K562 (cell line): ENCODE data around the gene INTS13. TPM values are rescaled to one million over a fixed set of nuclear protein-coding genes. Genes with fewer than 3 reads are reported as not detected.

ENCODE experiments used
- CHAMP1 ChIP-seq: fragments of 450-650 bp; IDR thresholded peaks from 2 replicates; pipeline ENCODE4 v1.6.1; 2016; ENCODE audit warnings: mild to moderate bottlenecking
- CREB1 ChIP-seq, 2 experiments: sonication (generic) in 1 of 2; formaldehyde crosslinking in 1 of 2; IDR thresholded peaks; 2 replicates each; pipeline versions ENCODE4 v1.6.1 to v1.8.0; 2012 to 2022; ENCODE audit warnings: inconsistent platforms in 1 of 2, mild to moderate bottlenecking in 1 of 2, missing genetic modification reagents in 1 of 2, moderate library complexity in 1 of 2
- ELF2 ChIP-seq: fragments of 250-450 bp; sonication (Bioruptor Pico); IDR thresholded peaks from 2 replicates; pipeline ENCODE4 v1.5.0; 2021; ENCODE audit warnings: mild to moderate bottlenecking
- MBD1 ChIP-seq: fragments of 250-450 bp; sonication (Bioruptor Pico); IDR thresholded peaks from 2 replicates; pipeline ENCODE4 v1.8.0; 2022; ENCODE audit warnings: inconsistent platforms
- MYBL2 ChIP-seq, 2 experiments: fragments of 450-650 bp in 1 of 2; sonication (generic) in 1 of 2; formaldehyde crosslinking in 1 of 2; IDR thresholded peaks; 2 replicates each; pipeline versions ENCODE4 v1.6.1 to v1.8.1; 2017 to 2022; ENCODE audit warnings: borderline replicate concordance in 1 of 2, inconsistent platforms in 1 of 2, low read depth in 1 of 2, mild to moderate bottlenecking in 1 of 2, missing genetic modification reagents in 1 of 2, moderate library complexity in 1 of 2
- NCOA1 ChIP-seq: fragments of 450-650 bp; IDR thresholded peaks from 2 replicates; pipeline ENCODE4 v1.6.1; 2016; ENCODE audit warnings: low read depth
- NONO ChIP-seq, 2 experiments: fragments of 200-400 bp in 1 of 2; fragments of 450-650 bp in 1 of 2; formaldehyde crosslinking in 1 of 2; IDR thresholded peaks; 2 replicates each; pipeline ENCODE4 v1.6.1; 2017; ENCODE audit warnings: low read depth in 2 of 2, mild to moderate bottlenecking in 2 of 2, moderate library complexity in 2 of 2, low read length in 1 of 2
- SMAD1 ChIP-seq: fragments of 150-350 bp; IDR thresholded peaks from 2 replicates; pipeline ENCODE4 v1.6.1; 2014; ENCODE audit warnings: low read length, low read depth; ENCODE audit not compliant: partially characterized antibody
- SREBF2 ChIP-seq: sonication (generic); formaldehyde crosslinking; IDR thresholded peaks from 2 replicates; pipeline ENCODE4 v1.4.0; 2020; ENCODE audit warnings: mild to moderate bottlenecking, missing genetic modification reagents
- XRCC4 ChIP-seq: IDR thresholded peaks from one replicate; pipeline ENCODE4 v1.6.1; 2011; ENCODE audit not compliant: insufficient read depth, insufficient read length; ENCODE audit errors: extremely low read depth
- ZNF263 ChIP-seq: sonication (generic); formaldehyde crosslinking; IDR thresholded peaks from 2 replicates; pipeline ENCODE4 v1.8.0; 2022; ENCODE audit warnings: mild to moderate bottlenecking, missing genetic modification reagents, borderline replicate concordance
- ZNF717 ChIP-seq: fragments of 250-450 bp; sonication (Bioruptor Pico); IDR thresholded peaks from 2 replicates; pipeline ENCODE4 v1.5.0; 2021
- ZNF764 ChIP-seq: fragments of 250-450 bp; sonication (Bioruptor Pico); IDR thresholded peaks from 2 replicates; pipeline ENCODE4 v1.4.0; 2020; ENCODE audit warnings: low read depth, mild to moderate bottlenecking, moderate library complexity
- polyA plus RNA-seq, 8 experiments: library from polyadenylated mRNA; depleted of rRNA in 4 of 8; stranded (reverse) in 5 of 8; unstranded in 3 of 8; fragments of >200 nt; fragmentation: Nextera tagmentation in 2 of 8; fragmentation: Illumina TruSeq in 1 of 8; extraction: Ambion mirVana in 2 of 8; extraction: Trizol in 1 of 8; gene quantifications; 2 replicates each; pipeline versions ENCODE4 v1.2.1 to v1.2.3, GENCODE V29; 2011 to 2014; ENCODE audit warnings: inconsistent platforms in 1 of 8, missing spikeins in 1 of 8
- total RNA-seq, 7 experiments: library from RNA; depleted of rRNA in 6 of 7; stranded (reverse); fragments of >200 nt in 6 of 7; fragmentation: Illumina TruSeq in 2 of 7; extraction: Trizol in 2 of 7; gene quantifications; 2 replicates each; pipeline versions ENCODE4 v1.2.1 to v1.2.3, GENCODE V29; 2011 to 2021; ENCODE audit warnings: low replicate concordance in 1 of 7
- TF ChIP-seq, protein P1 (sequence below): fragments of 200-800 bp; sonication (Bioruptor generic); IDR thresholded peaks from 2 replicates; pipeline ENCODE4 v1.6.1; 2016; ENCODE audit warnings: missing genetic modification characterization, missing compliant biosample characterization
- TF ChIP-seq, protein P2 (sequence below): sonication (generic); formaldehyde crosslinking; IDR thresholded peaks from 2 replicates; pipeline ENCODE4 v1.8.1; 2023; ENCODE audit warnings: mild to moderate bottlenecking, missing genetic modification reagents

The INTS13 gene
- total and polyA plus RNA-seq, 9 of the 15 experiments (the other 6 are each of a cell fraction or from before 2014, with no cell fraction given) = 48.3 to 91.8 (median 78.1) TPM

- TF ChIP-seq, protein P1, sequence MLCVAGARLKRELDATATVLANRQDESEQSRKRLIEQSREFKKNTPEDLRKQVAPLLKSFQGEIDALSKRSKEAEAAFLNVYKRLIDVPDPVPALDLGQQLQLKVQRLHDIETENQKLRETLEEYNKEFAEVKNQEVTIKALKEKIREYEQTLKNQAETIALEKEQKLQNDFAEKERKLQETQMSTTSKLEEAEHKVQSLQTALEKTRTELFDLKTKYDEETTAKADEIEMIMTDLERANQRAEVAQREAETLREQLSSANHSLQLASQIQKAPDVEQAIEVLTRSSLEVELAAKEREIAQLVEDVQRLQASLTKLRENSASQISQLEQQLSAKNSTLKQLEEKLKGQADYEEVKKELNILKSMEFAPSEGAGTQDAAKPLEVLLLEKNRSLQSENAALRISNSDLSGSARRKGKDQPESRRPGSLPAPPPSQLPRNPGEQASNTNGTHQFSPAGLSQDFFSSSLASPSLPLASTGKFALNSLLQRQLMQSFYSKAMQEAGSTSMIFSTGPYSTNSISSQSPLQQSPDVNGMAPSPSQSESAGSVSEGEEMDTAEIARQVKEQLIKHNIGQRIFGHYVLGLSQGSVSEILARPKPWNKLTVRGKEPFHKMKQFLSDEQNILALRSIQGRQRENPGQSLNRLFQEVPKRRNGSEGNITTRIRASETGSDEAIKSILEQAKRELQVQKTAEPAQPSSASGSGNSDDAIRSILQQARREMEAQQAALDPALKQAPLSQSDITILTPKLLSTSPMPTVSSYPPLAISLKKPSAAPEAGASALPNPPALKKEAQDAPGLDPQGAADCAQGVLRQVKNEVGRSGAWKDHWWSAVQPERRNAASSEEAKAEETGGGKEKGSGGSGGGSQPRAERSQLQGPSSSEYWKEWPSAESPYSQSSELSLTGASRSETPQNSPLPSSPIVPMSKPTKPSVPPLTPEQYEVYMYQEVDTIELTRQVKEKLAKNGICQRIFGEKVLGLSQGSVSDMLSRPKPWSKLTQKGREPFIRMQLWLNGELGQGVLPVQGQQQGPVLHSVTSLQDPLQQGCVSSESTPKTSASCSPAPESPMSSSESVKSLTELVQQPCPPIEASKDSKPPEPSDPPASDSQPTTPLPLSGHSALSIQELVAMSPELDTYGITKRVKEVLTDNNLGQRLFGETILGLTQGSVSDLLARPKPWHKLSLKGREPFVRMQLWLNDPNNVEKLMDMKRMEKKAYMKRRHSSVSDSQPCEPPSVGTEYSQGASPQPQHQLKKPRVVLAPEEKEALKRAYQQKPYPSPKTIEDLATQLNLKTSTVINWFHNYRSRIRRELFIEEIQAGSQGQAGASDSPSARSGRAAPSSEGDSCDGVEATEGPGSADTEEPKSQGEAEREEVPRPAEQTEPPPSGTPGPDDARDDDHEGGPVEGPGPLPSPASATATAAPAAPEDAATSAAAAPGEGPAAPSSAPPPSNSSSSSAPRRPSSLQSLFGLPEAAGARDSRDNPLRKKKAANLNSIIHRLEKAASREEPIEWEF (CRISPR knock-in tag) = no peak
- TF ChIP-seq ELF2 (CRISPR knock-in tag) = no peak
- TF ChIP-seq, protein P2, sequence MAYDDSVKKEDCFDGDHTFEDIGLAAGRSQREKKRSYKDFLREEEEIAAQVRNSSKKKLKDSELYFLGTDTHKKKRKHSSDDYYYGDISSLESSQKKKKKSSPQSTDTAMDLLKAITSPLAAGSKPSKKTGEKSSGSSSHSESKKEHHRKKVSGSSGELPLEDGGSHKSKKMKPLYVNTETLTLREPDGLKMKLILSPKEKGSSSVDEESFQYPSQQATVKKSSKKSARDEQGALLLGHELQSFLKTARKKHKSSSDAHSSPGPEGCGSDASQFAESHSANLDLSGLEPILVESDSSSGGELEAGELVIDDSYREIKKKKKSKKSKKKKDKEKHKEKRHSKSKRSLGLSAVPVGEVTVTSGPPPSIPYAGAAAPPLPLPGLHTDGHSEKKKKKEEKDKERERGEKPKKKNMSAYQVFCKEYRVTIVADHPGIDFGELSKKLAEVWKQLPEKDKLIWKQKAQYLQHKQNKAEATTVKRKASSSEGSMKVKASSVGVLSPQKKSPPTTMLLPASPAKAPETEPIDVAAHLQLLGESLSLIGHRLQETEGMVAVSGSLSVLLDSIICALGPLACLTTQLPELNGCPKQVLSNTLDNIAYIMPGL (CRISPR knock-in tag) = no peak
- TF ChIP-seq MYBL2 (IDR thresholded peaks at IDR 0.05; ENCODE audit: low read depth) = no peak
- no peak for TF ChIP-seq MYBL2 (CRISPR knock-in tag; IDR thresholded peaks at IDR 0.05; ENCODE audit: borderline replicate concordance)
- TF ChIP-seq CREB1 (IDR thresholded peaks at IDR 0.05) = no peak
- no peak for TF ChIP-seq CREB1 (CRISPR knock-in tag; IDR thresholded peaks at IDR 0.05)
- no peak for TF ChIP-seq SREBF2 (CRISPR knock-in tag)
- no peak for TF ChIP-seq ZNF263 (CRISPR knock-in tag)
- TF ChIP-seq NONO (IDR thresholded peaks at IDR 0.05; ENCODE audit: low read depth in 2 of 2, low read length in 1 of 2) = no peak
- TF ChIP-seq MBD1 = no peak
- TF ChIP-seq NCOA1 = no peak
- no peak for TF ChIP-seq ZNF764 (CRISPR knock-in tag)
- TF ChIP-seq SMAD1 = no peak
- no peak for TF ChIP-seq XRCC4
- TF ChIP-seq ZNF717 (CRISPR knock-in tag) = no peak
- no peak for TF ChIP-seq CHAMP1
Observed at GRCh38 chr12:26953447-26953846, 15.7 kb upstream of the INTS13 start (continued).
